NOMO-1 treated with DMSO at 0.1 percent for 48 hours (cell line): Measurements from ENCODE around the gene RALGAPA2.

Source experiments
- DNase-seq: peaks from one replicate; lab custom pipeline; 2025; ENCODE audit not compliant: unreplicated experiment; lab: John Stamatoyannopoulos, UW

Gene RALGAPA2

DNA sequence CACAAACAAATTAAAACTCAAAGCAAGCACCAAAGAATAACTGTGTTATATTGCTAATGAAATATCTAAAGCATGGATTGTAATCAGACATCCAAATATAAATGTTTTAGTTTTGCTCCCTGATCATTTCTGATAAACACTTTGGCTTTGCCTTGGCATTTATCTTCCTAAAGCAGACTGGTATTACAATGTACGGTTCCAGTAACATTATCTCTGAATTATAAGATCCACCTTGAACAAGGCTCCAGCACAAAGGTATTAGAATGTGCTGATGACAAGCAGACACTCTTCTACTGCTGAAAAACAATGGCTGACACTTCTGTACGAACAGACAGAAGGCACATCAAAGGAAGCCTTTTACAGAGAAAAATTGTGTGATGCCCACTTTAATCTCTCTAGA lies 270.0 kb downstream of the RALGAPA2 start:
- no peak for DNase-seq

DNA sequence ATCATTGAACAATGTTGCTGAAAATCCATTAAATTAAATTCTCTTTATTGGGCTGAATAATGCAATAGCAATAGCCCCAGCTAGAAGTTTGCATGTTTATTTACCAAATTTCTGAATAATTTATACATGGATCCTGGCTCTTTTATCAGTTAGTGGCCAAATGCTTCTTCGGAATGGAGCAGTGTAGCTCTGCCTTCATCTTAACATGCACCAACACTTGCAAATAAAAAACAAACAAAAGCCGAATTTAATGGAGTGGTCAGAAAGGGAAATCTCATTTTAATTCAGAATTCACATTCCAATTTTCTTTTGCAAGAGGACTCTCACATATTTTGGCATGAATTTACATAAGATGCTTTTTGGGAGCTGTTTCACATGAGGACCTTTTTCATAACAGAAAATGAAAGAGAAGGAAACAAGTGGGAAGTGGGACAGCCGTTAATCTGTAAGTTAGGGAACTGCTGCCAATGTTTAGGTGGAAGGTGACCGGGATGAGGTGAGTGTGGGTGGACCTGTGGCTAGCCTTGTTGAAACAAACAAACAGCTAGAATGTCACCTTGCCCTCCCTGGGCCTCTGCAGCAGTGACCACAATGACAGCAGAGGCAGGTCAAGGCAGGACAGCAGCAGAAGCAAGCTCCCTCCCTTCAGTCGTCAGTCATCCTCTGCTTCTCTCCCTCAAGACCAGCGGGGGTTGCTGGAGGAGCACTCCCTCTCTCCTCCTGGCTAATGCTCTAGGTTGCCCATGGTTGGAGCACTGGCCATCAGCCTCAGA lies 271.4 kb downstream of the RALGAPA2 start:
- DNase-seq, result no peak

DNA sequence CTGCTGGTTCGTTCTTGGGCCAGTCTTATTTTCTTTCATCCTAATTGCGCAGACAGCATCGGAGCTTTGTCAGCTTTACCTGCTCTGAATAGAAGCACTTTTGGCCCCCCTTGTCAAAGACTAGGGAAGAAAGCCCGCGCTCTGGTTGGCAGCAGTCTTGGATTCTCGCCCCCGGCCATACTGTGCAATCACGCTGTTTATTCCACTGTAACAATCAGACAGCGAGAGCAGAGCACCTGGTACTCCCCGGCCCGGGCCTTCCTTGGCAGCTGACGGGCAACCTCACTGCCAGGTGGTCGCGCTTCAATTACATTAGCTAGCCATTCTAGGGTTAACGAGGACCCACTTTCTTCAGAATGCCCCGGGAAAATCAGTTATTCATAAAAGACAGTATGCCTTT lies 272.0 kb downstream of the RALGAPA2 start:
- no peak for DNase-seq

DNA sequence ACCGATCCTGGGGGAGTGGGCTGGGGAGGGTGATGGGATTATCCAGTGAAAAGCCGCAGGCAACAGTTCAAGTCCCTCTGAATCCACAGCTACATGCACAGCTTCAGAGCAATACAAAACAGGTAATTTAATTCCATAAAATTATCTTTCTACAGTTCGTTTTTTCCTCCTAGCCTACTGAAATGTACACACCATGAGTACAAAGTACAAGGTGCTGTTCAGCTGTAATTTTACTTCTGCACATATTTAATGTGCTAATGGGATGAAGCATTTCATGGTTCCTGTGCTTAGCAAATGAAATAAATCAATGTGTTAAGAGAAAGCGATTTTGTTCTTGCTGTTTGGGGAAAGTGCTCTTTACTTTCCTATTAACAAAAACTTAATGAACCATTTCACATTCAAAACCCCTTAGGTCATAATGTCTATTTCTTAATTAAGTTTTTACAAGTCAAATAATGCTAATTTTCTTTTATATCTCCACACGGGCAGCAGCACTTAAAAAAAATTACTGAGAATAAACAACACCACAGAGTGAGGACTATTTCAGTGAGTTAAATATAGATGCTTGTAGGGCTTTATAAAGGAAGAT lies 272.7 kb downstream of the RALGAPA2 start:
- no peak for DNase-seq

DNA sequence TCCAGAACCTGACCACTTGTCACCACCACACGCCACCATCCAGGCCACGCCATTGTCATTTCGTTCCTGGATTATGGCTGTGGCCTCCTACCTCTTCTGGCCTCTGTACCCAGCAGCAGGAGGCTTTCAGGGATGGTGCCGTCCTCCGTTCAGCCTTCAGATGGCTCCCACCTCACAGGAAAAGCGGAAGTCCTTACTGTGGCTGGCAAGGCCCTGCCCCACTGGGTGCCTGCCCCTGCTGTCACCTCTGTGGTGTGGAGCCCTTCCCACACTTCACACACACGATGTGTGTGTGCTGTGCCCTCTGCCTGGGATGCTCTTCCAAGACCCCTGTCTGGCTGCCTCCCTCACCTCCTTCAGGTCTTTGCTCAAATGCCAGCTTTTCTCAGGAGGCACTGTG lies 275.1 kb downstream of the RALGAPA2 start:
- DNase-seq, result no peak

DNA sequence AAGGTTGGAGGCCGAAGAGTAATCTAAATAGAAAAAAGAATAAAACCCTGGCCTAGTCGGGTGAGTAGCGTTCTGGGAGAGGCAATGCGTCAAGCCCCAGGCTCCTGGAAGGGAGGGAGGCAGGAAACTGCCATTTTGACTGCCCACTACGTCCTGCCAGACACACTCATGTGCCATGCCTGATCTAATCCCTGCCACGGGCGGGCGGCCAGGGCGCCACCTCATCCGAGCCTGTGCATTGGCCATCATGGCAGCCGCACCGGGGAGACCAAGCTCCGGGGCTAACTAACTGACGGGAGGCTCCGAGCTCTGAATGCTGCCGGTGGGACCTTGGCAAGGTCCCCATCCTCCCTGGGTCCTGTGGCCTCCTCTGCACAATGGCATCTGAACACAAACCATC lies 275.8 kb downstream of the RALGAPA2 start:
- DNase-seq, result no peak

DNA sequence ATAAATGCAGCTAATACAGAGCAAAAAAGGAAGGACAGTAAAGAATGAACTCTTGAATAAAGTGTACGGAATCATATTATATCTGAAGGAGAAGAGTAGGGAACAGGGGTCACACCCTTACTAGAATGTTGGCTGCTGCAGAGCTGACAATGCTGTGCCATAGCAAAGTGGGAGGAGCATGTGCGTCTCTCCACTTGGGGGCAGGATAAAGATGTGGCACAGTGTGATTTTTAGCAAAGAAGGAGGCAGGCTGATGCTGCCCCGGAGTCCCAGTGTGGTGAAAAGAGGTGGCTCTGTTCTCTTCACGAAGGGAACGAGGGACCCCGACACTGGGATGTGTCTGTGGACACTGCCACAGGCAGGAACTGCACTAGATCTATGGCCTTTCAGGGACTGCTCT lies 277.0 kb downstream of the RALGAPA2 start:
- no peak for DNase-seq

DNA sequence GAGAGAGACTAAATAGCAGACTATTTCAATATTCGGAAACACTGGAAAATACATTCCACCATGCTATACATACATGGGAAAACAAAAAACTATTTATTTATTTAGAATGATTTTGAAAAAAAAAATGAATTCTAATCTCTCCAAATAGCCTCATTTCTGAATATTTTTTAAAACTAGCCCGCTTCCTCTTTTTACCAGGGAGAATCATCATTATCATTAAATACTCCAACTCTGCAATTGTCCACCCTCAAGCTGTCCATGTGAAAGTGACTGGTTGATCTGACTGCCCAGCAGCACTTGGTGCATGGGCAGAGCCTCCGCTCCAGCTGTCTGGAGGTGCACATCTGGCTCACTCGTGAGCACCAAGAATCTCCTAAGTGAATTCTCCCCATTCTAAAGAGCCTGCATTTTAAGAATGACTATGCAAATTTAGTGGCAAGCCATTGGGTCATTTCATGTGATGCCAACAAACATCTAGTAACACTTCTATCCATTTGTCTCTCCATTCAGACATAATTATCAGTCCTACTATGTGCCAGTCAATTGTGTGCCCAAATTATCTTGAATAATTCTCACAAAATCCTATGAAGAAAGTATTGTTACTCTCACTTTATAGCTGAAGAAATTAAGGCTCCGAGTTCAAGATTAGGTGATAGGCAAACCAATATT lies 279.7 kb downstream of the RALGAPA2 start:
- DNase-seq, result peak; percentile 3

DNA sequence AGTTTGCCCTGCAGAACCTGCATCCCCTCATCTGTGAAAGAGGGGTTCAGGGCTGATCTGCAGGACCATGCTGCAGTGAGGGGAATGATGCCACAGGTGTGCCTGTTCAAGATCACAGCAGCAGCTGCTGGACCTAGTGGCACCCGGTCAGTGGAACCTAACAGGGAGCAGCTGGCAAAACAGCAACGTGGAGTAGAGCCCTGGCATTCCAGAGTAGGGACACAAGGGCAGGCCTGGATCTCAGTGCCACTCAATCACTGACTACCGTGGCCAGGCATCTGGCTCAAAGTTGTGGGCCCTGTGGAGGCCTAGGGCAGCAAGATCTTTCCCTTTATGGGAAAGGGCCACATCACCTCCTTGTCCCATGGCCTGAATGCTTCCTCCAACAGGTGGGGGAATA lies 282.4 kb downstream of the RALGAPA2 start:
- no peak for DNase-seq

DNA sequence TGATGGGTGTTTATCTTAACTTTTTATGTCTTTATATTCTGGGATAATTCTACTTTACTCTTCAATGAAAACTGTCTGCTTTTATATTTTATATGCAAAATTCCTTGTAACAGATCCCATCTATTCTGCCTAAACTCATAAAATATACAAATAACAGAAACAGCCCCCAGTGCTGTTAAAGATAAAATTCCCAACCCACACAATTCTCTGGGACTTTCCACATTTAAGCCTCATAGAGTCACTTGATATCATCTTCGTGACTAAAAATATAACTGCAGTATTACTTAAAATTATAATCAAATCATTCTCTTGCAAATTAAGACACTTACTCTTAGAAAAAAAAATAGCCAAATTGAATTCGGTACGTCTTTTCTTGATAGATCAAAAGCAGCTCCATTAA lies 284.4 kb downstream of the RALGAPA2 start:
- DNase-seq, result no peak

DNA sequence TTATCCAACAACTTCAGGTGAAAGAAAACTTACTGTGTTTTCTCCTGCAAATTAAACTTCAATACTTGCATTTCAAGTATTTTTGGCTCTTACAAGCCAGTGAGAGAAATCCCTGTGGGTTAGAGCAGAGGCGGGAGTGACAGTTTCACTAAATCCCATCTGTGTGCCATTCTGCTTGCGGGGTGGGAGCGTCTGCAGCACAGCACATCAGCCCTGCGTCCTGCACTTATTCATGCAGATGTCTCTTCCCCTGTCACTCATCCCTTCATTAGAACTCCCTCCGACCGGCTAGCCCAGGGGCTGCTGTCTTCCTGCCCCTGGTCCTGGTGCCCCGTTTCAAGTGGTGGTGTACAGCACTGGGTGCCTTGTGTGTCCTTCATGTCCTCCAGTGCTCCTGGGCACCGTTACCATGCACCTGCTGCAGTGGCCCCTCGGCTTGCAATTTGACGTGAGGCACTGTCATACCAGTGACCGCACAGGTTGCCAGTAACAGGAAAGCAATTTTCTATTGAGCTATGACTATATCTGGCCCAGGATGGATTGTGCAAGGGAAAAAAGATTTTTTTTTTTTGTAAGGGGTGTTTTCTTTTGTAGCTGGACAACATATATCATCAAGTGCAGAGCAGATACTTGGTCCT lies 285.1 kb downstream of the RALGAPA2 start:
- no peak for DNase-seq

DNA sequence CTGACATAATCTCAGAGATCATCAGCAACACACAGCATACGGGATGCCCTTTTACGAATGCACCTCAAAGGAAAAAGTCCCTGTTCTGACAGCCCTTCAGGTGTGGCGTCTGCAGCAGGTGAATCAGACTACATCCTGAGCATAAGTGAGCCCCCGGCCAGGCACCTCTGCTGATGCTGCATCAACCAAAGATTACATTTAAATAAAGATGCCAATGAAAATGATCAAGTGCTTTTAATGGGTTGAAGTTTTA lies 285.9 kb downstream of the RALGAPA2 start:
- no peak for DNase-seq

DNA sequence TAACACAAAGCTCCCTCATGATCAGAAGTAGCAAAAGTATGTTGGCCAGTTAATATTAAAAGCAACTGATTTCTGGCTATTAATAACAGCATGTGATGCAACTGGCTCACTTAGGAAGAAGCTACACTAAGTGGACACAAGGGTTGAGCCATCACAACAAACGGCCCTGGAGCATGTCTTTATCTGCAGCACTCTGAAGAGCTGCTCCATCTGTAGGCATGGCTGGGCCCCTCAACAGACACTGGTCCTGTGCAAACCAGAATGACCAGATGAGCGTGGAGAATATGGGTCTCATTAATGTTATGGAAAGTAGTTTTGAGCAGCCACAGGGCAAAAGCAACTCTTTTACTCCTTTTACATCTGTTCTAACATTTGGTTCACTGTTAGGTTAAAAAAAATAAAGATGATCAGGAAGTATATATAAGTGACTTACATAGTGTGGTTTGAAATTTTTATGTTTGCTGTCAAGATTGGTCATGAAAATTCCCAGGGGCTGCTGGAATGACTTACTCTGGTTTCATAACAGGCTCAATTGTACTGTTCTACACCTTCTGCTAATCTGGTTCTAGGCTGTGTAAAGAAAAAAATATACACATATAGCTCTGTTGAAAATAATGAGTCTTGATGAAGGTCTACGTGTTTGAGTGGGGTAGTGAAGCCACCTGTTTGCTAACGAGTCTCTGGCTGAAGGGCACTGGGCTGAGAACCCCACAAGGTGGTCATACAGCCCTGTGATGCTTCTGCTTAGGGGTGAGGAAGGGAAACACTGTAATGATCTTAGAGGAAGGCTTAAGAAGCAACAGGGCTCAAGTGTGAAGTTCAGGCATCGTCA lies 286.4 kb downstream of the RALGAPA2 start:
- DNase-seq, result no peak

DNA sequence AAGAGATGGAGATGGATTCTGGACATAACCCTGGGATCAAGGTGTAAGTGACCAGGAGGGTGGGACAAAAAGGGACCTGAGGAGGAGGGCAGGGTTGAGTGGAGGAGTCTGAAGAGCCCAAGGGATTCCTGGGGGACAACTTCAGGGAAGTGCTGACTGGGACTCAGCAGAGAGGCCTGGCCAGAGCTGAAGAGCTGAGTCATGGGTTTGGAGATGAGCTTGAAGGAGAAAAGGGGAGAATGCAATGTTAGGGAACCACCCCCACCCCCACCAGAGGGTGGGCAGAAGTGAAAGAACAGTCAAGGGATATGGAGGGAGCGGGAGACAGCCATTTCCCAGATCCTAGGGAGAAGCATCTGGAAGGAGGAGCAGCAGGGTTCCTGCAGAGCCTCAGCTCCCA lies 289.3 kb downstream of the RALGAPA2 start:
- DNase-seq, result no peak

DNA sequence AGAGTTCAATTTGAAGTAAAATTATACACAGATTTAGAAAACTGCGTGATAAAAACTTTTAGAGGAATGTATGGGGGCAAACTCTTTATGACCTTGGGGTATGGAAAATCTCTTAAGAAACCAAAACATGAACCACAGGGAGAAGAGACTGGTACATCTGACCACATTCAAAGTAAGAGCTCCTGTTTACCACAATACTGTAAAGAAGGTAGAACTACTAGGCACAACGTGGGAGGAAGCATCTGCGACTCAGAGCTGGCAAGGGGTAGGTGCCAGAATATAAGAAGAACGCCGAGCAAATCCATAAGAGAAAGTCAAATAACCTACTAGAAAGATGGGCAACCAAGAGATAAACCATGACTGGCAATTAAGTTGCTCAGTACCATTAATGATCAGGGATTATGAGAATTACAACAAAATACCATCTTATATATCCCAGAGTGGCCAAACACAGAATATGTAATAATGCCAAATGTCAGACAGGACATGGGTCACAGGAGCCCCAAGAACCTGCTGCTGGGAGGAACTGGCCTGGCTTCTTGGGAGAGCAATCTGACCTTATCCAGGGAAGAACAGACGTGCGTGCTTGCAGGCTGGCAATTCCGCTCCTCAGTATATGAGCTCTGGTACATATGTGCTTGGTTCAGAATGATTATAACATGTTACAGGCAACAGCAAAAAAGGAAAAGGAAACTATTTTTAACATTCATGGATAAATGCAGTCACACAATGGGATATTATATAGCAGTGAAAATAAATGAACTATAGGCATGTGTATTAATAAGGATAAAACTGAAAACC lies 294.4 kb downstream of the RALGAPA2 start:
- no peak for DNase-seq

DNA sequence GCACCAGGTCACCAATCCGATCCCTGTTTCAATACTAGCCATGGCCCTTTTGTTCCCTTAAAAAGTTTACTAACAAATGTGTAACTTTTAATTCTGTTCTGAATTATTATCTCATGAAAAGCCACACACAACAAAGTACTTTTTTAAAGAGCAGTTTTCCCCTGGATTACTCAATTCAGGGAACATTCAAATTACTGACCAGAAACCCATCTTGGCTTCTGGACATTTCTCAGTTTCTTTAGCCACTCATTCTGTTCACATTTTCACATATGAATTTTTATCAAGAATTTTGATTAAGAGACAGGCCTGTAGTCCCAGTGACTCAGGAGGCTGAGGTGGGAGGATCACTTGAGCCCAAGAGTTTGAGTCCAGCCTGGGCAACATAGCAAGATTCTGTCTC lies 297.1 kb downstream of the RALGAPA2 start:
- no peak for DNase-seq

DNA sequence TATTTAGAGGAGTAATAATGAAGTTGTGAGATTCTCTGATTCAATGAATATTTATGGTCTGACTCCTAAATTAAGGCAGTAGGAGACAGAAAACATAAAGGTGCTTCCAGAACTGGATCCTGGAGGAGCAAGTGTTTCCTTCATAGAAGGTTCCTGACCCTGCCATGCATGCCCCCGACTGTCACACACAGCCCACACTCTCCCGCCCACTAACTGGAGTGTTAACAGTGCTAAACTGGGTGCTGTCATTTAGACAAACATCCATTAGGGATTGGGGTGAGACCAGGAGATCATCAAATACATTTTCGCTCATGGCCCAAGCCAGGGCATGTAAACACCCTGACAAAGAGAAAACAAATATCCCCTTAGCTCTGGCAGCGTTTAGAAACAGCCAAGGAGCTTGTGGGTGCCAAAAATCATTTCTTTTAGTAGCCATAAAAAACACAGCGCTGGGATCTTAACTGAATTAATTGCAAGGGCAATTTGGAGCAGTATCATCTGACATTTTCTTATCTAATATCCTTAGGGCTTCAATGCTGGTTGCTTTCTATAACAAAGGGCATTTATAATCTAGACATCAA lies 297.7 kb downstream of the RALGAPA2 start:
- DNase-seq, result no peak

DNA sequence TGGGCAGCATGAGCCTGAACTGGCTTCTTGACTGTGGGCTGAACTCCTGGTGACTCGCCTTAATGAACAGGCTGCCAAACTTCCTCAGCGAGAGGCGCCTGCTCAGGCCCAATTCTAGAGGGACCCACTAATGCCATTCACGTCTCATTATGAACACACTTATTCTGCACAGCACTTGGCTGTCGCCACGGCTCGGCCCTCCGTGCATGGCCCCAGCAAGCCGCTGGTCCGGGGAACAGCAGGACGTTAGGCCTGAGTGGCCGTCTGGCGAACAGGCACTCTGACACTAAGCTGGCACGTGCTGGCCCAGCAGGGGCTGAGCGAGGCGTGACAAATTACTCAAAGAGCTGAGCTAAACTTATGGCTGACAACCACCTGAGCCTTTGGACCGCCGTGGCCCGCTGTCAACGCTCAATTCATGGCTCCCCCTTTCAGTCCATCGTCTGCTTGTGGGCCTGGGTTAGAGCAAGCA lies 298.6 kb downstream of the RALGAPA2 start:
- no peak for DNase-seq

DNA sequence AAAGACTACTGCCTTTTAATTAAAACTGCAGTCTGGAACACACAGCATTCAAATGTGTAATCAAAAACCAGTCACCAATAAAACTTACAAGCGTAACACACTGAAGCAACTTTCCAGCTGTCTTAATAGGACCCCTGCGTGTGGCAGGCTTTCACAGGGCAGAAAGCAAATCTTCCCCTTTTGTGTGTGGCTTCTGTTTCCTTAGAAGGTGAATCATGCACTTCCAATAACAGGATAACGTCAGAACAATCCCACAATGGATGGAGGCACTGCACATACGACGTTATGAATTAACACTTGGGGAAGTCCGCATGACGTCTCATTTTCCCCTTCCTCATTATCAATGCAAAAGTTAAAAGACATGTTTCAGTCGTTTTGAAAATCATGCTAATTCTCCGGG lies 299.7 kb downstream of the RALGAPA2 start:
- no peak for DNase-seq

DNA sequence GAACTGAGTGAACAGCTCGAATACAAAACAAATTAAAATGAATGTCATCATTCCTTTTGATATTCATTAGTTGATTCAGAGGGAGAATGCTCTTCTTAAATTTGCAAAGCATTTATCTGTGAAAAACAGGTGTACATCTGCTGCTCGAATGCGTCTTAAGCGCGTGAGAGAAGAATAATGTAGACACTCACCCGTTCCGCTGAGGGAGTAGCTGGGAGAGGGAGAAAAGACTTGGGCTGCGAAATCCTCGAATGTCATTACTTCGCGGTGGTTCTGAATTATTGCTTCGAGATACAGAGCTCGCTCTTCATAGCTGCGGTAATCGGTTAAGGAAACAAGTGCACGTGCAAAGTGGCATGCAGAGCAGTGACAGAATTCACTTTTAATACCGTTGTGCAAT lies 300.6 kb downstream of the RALGAPA2 start:
- no peak for DNase-seq
